Kidney tubule cell (primary cell): ENCODE data around the gene TCEAL9.
"Not testable (repeated sequence)": the region's sequence is repeated elsewhere in the genome, so short reads cannot be mapped to it uniquely, and the experiment has no call there.

Source experiments
- DNase-seq: peaks from one replicate; pipeline ENCODE4 v3.0.0-alpha.2; 2018; ENCODE audit warnings: low spot score

Gene TCEAL9

GRCh38 chrX:103373581-103373980 is 17.3 kb downstream of the TCEAL9 start:
- peak; percentile 39 for DNase-seq

- peak; percentile 51 for DNase-seq
Observed at GRCh38 chrX:103376118-103376978, 20.0 kb downstream of the TCEAL9 start, which contains the start of gene BEX3. Gene BEX3, plus strand, starts transcription at chrX:103376538. Its CDS starts 984 bp downstream, at chrX:103377522.

GRCh38 chrX:103376979-103377324 is 20.6 kb downstream of the TCEAL9 start:
- DNase-seq, result no peak

- DNase-seq, result no peak
Observed at GRCh38 chrX:103378990-103379389, 22.7 kb downstream of the TCEAL9 start.

GRCh38 chrX:103382877-103383276 is 26.6 kb downstream of the TCEAL9 start:
- DNase-seq, result no peak

GRCh38 chrX:103384672-103385071 is 28.4 kb downstream of the TCEAL9 start:
- no peak for DNase-seq

GRCh38 chrX:103385283-103385830 is 29.1 kb downstream of the TCEAL9 start:
- DNase-seq, result not testable (repeated sequence)

- DNase-seq, result no peak
Observed at GRCh38 chrX:103386332-103386731, 30.0 kb downstream of the TCEAL9 start.

GRCh38 chrX:103393487-103393886 is 37.2 kb downstream of the TCEAL9 start:
- DNase-seq, result no peak

- DNase-seq, result peak; percentile 34
Observed at GRCh38 chrX:103396186-103396585, 39.9 kb downstream of the TCEAL9 start.

GRCh38 chrX:103396660-103397059 is 40.4 kb downstream of the TCEAL9 start:
- no peak for DNase-seq

GRCh38 chrX:103397707-103398106 is 41.4 kb downstream of the TCEAL9 start:
- DNase-seq, result no peak

- peak; percentile 79 for DNase-seq
Observed at GRCh38 chrX:103398421-103398864, 42.1 kb downstream of the TCEAL9 start.

- no peak for DNase-seq
Observed at GRCh38 chrX:103399744-103400143, 43.4 kb downstream of the TCEAL9 start.

- DNase-seq, result peak; percentile 81
Observed at GRCh38 chrX:103400931-103401330, 44.6 kb downstream of the TCEAL9 start.

GRCh38 chrX:103404231-103405008 is 48.1 kb downstream of the TCEAL9 start:
- DNase-seq, result peak; percentile 86

- peak; percentile 7 for DNase-seq
Observed at GRCh38 chrX:103405009-103405333, 48.7 kb downstream of the TCEAL9 start.

GRCh38 chrX:103406256-103406655 is 50.0 kb downstream of the TCEAL9 start:
- no peak for DNase-seq

GRCh38 chrX:103407776-103408175 is 51.5 kb downstream of the TCEAL9 start:
- no peak for DNase-seq
